Measurements from ENCODE around the gene ZSCAN25.
"Not testable (repeated sequence)": the region's sequence is repeated elsewhere in the genome, so short reads cannot be mapped to it uniquely, and the experiment has no call there.

ZSCAN25 gene

GRCh38 chr7:99651290-99651689 lies 34.5 kb downstream of the ZSCAN25 start:
- no peak for DNase-seq

GRCh38 chr7:99652671-99653070 lies 35.9 kb downstream of the ZSCAN25 start:
- DNase-seq = no peak

- not testable (repeated sequence) for DNase-seq
Observed at GRCh38 chr7:99653269-99653668, 36.5 kb downstream of the ZSCAN25 start.

GRCh38 chr7:99653754-99654153 lies 37.0 kb downstream of the ZSCAN25 start:
- DNase-seq = no peak

- not testable (repeated sequence) for DNase-seq
Observed at GRCh38 chr7:99654626-99655025, 37.9 kb downstream of the ZSCAN25 start.

- not testable (repeated sequence) for DNase-seq
Observed at GRCh38 chr7:99657879-99658278, 41.1 kb downstream of the ZSCAN25 start.

GRCh38 chr7:99665312-99666012 lies 48.7 kb downstream of the ZSCAN25 start:
- DNase-seq = no peak

GRCh38 chr7:99666013-99666395 lies 49.3 kb downstream of the ZSCAN25 start:
- DNase-seq = no peak

- no peak for DNase-seq
Observed at GRCh38 chr7:99667179-99667578, 50.4 kb downstream of the ZSCAN25 start.

GRCh38 chr7:99668541-99668940 lies 51.8 kb downstream of the ZSCAN25 start:
- DNase-seq = no peak

GRCh38 chr7:99669782-99670181 lies 53.0 kb downstream of the ZSCAN25 start:
- no peak for DNase-seq

- DNase-seq = no peak
Observed at GRCh38 chr7:99672573-99672972, 55.8 kb downstream of the ZSCAN25 start.

- no peak for DNase-seq
Observed at GRCh38 chr7:99674995-99675742, 58.4 kb downstream of the ZSCAN25 start.

GRCh38 chr7:99677013-99677647 lies 60.4 kb downstream of the ZSCAN25 start:
- no peak for DNase-seq

- DNase-seq = no peak
Observed at GRCh38 chr7:99677648-99678045, 60.9 kb downstream of the ZSCAN25 start.

GRCh38 chr7:99679032-99679399 lies 62.3 kb downstream of the ZSCAN25 start:
- no peak for DNase-seq

GRCh38 chr7:99679400-99680191 lies 62.9 kb downstream of the ZSCAN25 start, which contains the start of gene CYP3A5:
Gene CYP3A5, minus strand, starts transcription at chr7:99679996. Its CDS starts 100 bp downstream, at chr7:99679896.
- no peak for DNase-seq

Measured in CD4-positive, alpha-beta T cell treated with Interleukin-15 for 1 hour (primary cell).